Measurements from ENCODE around the gene CNN2. TPM values are rescaled to one million over a fixed set of nuclear protein-coding genes. Genes with fewer than 3 reads are reported as not detected.

Gene CNN2
- total RNA-seq, 4 donors from 2014 or later: 39.2 to 57.6 (median 48.2) TPM

GRCh38 chr19:1050989-1051788 lies 24.8 kb downstream of the CNN2 start:
- in situ Hi-C loops (cut with MboI; ENCODE audit: low pct_ligation_motif_present in 1 of 4, low pct_unique_long_range_greater_than_20kb in 1 of 4, low sequenced_read_pairs in 3 of 4): no loop called here
- peaks cover 0 to 4% (median 0%) of the 10 kb centered on the region in 4 donors for H3K4me1 ChIP-seq
- no peak overlapping the region for H3K4me3 ChIP-seq
- no peak for TF ChIP-seq CTCF (IDR thresholded peaks at IDR 0.05)
- no peak for TF ChIP-seq POLR2AphosphoS5 (IDR thresholded peaks at IDR 0.05)
- no peak for TF ChIP-seq EP300 (IDR thresholded peaks at IDR 0.05; ENCODE audit: low read depth)
- no peak for TF ChIP-seq POLR2A (IDR thresholded peaks at IDR 0.05)
- H3K27me3 ChIP-seq: no peaks in the 10 kb centered on the region
- no peaks in the 10 kb centered on the region for H3K9me3 ChIP-seq
- intact Hi-C loops (cut with DNase I; ENCODE audit: low total_unique reads): no loop called here
- WGBS, 2 donors (ENCODE audit: low coverage in 1 of 2): 92% methylated on average over 20 of the region's 31 CpGs; no CpG with 5 or more reads in 1 of the 2 donors
- no peaks in the 10 kb centered on the region for H3K36me3 ChIP-seq
- DNase-seq: no peak
- H3K27ac ChIP-seq: no peak overlapping the region

- Histone ChIP-seq H3K4me1 (peaks cover 0 to 3% (median 0%) of the 10 kb centered on the region in 4 donors), H3K36me3 (no peaks in the 10 kb centered on the region), H3K9me3 (peaks cover 0 to under 1% of the 10 kb centered on the region in 2 donors), H3K27ac (no peak overlapping the region), H3K4me3 (no peak overlapping the region), H3K27me3 (no peaks in the 10 kb centered on the region)
- in situ Hi-C loops (cut with MboI; ENCODE audit: low pct_ligation_motif_present in 1 of 4, low pct_unique_long_range_greater_than_20kb in 1 of 4, low sequenced_read_pairs in 3 of 4): no loop called here
- TF ChIP-seq CTCF (IDR thresholded peaks at IDR 0.05) (no peak), EP300 (IDR thresholded peaks at IDR 0.05; ENCODE audit: low read depth) (no peak), POLR2A (IDR thresholded peaks at IDR 0.05) (no peak), POLR2AphosphoS5 (IDR thresholded peaks at IDR 0.05) (no peak)
- WGBS, 2 donors (ENCODE audit: low coverage in 1 of 2): 89% methylated on average over 14 of the region's 17 CpGs; no CpG with 5 or more reads in 1 of the 2 donors
- DNase-seq: no peak
- intact Hi-C loops (cut with DNase I; ENCODE audit: low total_unique reads): no loop called here
Measured at GRCh38 chr19:1051791-1052190, 25.4 kb downstream of the CNN2 start.

- WGBS, 2 donors (ENCODE audit: low coverage in 1 of 2): 76% methylated on average over 2 of the region's 5 CpGs; no CpG with 5 or more reads in 1 of the 2 donors
- no peak overlapping the region for H3K4me3 ChIP-seq
- intact Hi-C loops (cut with DNase I; ENCODE audit: low total_unique reads): no loop called here
- no peaks in the 10 kb centered on the region for H3K4me1 ChIP-seq
- no peak overlapping the region for H3K27ac ChIP-seq
- DNase-seq: no peak
- in situ Hi-C loops (cut with MboI; ENCODE audit: low pct_ligation_motif_present in 1 of 4, low pct_unique_long_range_greater_than_20kb in 1 of 4, low sequenced_read_pairs in 3 of 4): no loop called here
- H3K36me3 ChIP-seq: no peaks in the 10 kb centered on the region
- peaks cover 0 to 7% of the 10 kb centered on the region in 2 donors for H3K9me3 ChIP-seq
- H3K27me3 ChIP-seq: no peaks in the 10 kb centered on the region
- no peak for TF ChIP-seq CTCF (IDR thresholded peaks at IDR 0.05)
- TF ChIP-seq POLR2AphosphoS5 (IDR thresholded peaks at IDR 0.05): no peak
- TF ChIP-seq POLR2A (IDR thresholded peaks at IDR 0.05): no peak
- no peak for TF ChIP-seq EP300 (IDR thresholded peaks at IDR 0.05; ENCODE audit: low read depth)
Measured at GRCh38 chr19:1052349-1052975, 26.1 kb downstream of the CNN2 start.

Data from transverse colon (tissue), 4 donors.